A549 (cell line): ENCODE results near the gene ILDR1. TPM values are rescaled to one million over a fixed set of nuclear protein-coding genes. Genes with fewer than 3 reads are reported as not detected.

Source experiments
- ATAC-seq, 2 experiments: fragments of 200-7000 bp in 1 of 2; fragments of >200 bp in 1 of 2; cut with Nextera tagmentation in 1 of 2; cut with Tn5 transposase in 1 of 2; 3 replicates each; pipeline versions ENCODE4 v1.8.0 to v1.9.1; 2018 to 2020; ENCODE audit warnings: mild to moderate bottlenecking in 1 of 2, moderate library complexity in 1 of 2
- CTCF ChIA-PET: fragments of 300-600 bp; sonication (Branson Sonifier 250); formaldehyde crosslinking; extraction: SDS; loops from one replicate; lab custom pipeline; 2021; ENCODE audit warnings: antibody characterized with exemption, inconsistent platforms; lab: Yijun Ruan, JAX
- POLR2A ChIA-PET: fragments of 350-600 bp; formaldehyde crosslinking; extraction: SDS; loops from one replicate; lab custom pipeline; 2021; ENCODE audit warnings: antibody characterized with exemption, inconsistent platforms; lab: Yijun Ruan, JAX
- DNase-seq, 2 experiments: peaks; one replicate each; pipeline versions ENCODE4 v3.0.0 to v3.0.0-alpha.2; 2011 to 2016; ENCODE audit warnings: low read depth in 1 of 2, low spot score in 1 of 2
- FAIRE-seq: peaks from 2 replicates; lab custom pipeline; 2011; peaks lifted over from hg19 to GRCh38; lab: Jason Lieb, UNC
- H3K27ac ChIP-seq, 2 experiments: fragments of >200 bp; sonication (Bioruptor Twin); formaldehyde crosslinking; 3 replicates each; pipeline ENCODE4 v1.5.1; 2016 to 2017
- H3K4me1 ChIP-seq: fragments of >200 bp; sonication (Bioruptor Twin); formaldehyde crosslinking; 3 replicates; pipeline ENCODE4 v1.6.1; 2016
- H3K4me2 ChIP-seq: fragments of >200 bp; sonication (Bioruptor Twin); formaldehyde crosslinking; 3 replicates; pipeline ENCODE4 v1.6.1; 2016
- H3K4me3 ChIP-seq: fragments of >200 bp; sonication (Bioruptor Twin); formaldehyde crosslinking; 3 replicates; pipeline ENCODE4 v1.5.1; 2016
- H3K9me3 ChIP-seq: fragments of >200 bp; sonication (Bioruptor Twin); formaldehyde crosslinking; 3 replicates; pipeline ENCODE4 v1.6.1; 2016
- CBX8 ChIP-seq: fragments of 200-600 bp; sonication (generic); IDR thresholded peaks from 2 replicates; pipeline ENCODE4 v1.6.1; 2016
- EHMT2 ChIP-seq: fragments of 200-600 bp; sonication (generic); IDR thresholded peaks from 2 replicates; pipeline ENCODE4 v1.6.1; 2016; ENCODE audit warnings: antibody characterized with exemption, low read depth, mild to moderate bottlenecking, moderate library complexity
- EP300 ChIP-seq, 2 experiments: fragments of >200 bp; sonication (Bioruptor Twin); formaldehyde crosslinking; IDR thresholded peaks; 2 replicates in 1 of 2; 3 replicates in 1 of 2; pipeline ENCODE4 v1.6.1; 2016 to 2017
- GATA3 ChIP-seq: IDR thresholded peaks from 2 replicates; pipeline ENCODE4 v1.6.1; 2012; ENCODE audit warnings: borderline replicate concordance
- HDAC2 ChIP-seq: fragments of 200-600 bp; sonication (generic); IDR thresholded peaks from 2 replicates; pipeline ENCODE4 v1.6.1; 2016
- HOXA7 ChIP-seq: fragments of 250-450 bp; sonication (Bioruptor Pico); IDR thresholded peaks from 2 replicates; pipeline ENCODE4 v1.5.0; 2020; ENCODE audit warnings: mild to moderate bottlenecking, moderate library complexity
- HOXB13 ChIP-seq: fragments of 250-450 bp; sonication (Bioruptor Pico); IDR thresholded peaks from 2 replicates; pipeline ENCODE4 v1.5.0; 2020; ENCODE audit warnings: low read depth, mild to moderate bottlenecking, moderate library complexity
- JUNB ChIP-seq: fragments of >200 bp; sonication (Bioruptor Twin); formaldehyde crosslinking; IDR thresholded peaks from 2 replicates; pipeline ENCODE4 v1.6.1; 2016
- KDM1A ChIP-seq: fragments of 200-600 bp; sonication (generic); IDR thresholded peaks from 2 replicates; pipeline ENCODE4 v1.6.1; 2016; ENCODE audit warnings: low read depth, mild to moderate bottlenecking
- MAFK ChIP-seq: fragments of 450-650 bp; IDR thresholded peaks from 2 replicates; pipeline ENCODE4 v1.6.1; 2014; ENCODE audit not compliant: partially characterized antibody
- MYC ChIP-seq: IDR thresholded peaks from 2 replicates; pipeline ENCODE4 v1.6.1; 2012; ENCODE audit warnings: mild to moderate bottlenecking, inconsistent platforms, low read length, improper control_type of control experiment, borderline replicate concordance
- NFE2L2 ChIP-seq: fragments of 150-350 bp; conservative IDR thresholded peaks from 2 replicates; pipeline ENCODE4 v1.6.1; 2014; ENCODE audit warnings: low read length
- NPAS2 ChIP-seq: fragments of 250-450 bp; sonication (Bioruptor Pico); IDR thresholded peaks from 2 replicates; pipeline ENCODE4 v1.8.0; 2022; ENCODE audit warnings: mild to moderate bottlenecking, moderate library complexity, borderline replicate concordance
- PHF8 ChIP-seq: fragments of 200-600 bp; sonication (generic); IDR thresholded peaks from 2 replicates; pipeline ENCODE4 v1.6.1; 2016; ENCODE audit warnings: low read depth, mild to moderate bottlenecking, antibody characterized with exemption, moderate library complexity, borderline replicate concordance
- RAD21 ChIP-seq, 2 experiments: fragments of >200 bp in 1 of 2; sonication (Bioruptor Twin) in 1 of 2; formaldehyde crosslinking in 1 of 2; IDR thresholded peaks in 1 of 2; conservative IDR thresholded peaks in 1 of 2; 2 replicates in 1 of 2; 3 replicates in 1 of 2; pipeline ENCODE4 v1.6.1; 2012 to 2018; ENCODE audit warnings: inconsistent platforms in 1 of 2
- RARB ChIP-seq: fragments of 250-450 bp; sonication (Bioruptor Pico); IDR thresholded peaks from 2 replicates; pipeline ENCODE4 v1.8.0; 2021; ENCODE audit warnings: mild to moderate bottlenecking, moderate library complexity
- RCOR1 ChIP-seq: fragments of 150-350 bp; IDR thresholded peaks from 2 replicates; pipeline ENCODE4 v1.6.1; 2014; ENCODE audit warnings: antibody characterized with exemption, low read length, low read depth
- RFX5 ChIP-seq: fragments of 450-650 bp; IDR thresholded peaks from 2 replicates; pipeline ENCODE4 v1.7.1; 2014; ENCODE audit warnings: antibody characterized with exemption, mild to moderate bottlenecking, moderate library complexity
- ZC3H11A ChIP-seq: fragments of 450-650 bp; IDR thresholded peaks from 2 replicates; pipeline ENCODE4 v1.6.1; 2014; ENCODE audit warnings: antibody characterized with exemption, mild to moderate bottlenecking
- WGBS: methylation state at CpG from one replicate; pipeline ENCODE4 v1.1.6; 2017; ENCODE audit errors: missing lambda C conversion rate; 5-methylcytosine and 5-hydroxymethylcytosine counted together
- polyA minus RNA-seq: library from RNA; depleted of rRNA, polyadenylated mRNA; stranded (reverse); fragments of >200 nt; gene quantifications from 2 replicates; pipeline ENCODE4 v1.2.3, GENCODE V29; 2011; rRNA and poly(A)+ RNA removed
- polyA plus RNA-seq, 4 experiments: library from polyadenylated mRNA; depleted of rRNA in 3 of 4; stranded (reverse); fragments of >200 nt; fragmentation: RNase III in 1 of 4; extraction: RNeasy Plus Mini Kit Qiagen cat#74134 plus additional on column Dnase treatment in 1 of 4; gene quantifications; 2 replicates in 3 of 4; 3 replicates in 1 of 4; pipeline ENCODE4 v1.2.3, GENCODE V29; 2011 to 2017
- TF ChIP-seq, protein P1 (sequence below): fragments of 250-450 bp; sonication (Bioruptor Pico); IDR thresholded peaks from 2 replicates; pipeline ENCODE4 v1.5.0; 2021; ENCODE audit warnings: mild to moderate bottlenecking, moderate library complexity, borderline replicate concordance
- TF ChIP-seq, protein P2 (sequence below): fragments of 200-600 bp; sonication (generic); IDR thresholded peaks from 2 replicates; pipeline ENCODE4 v1.6.1; 2016; ENCODE audit warnings: antibody characterized with exemption, mild to moderate bottlenecking, moderate library complexity

The ILDR1 gene
- not detected in 2 replicates for polyA plus RNA-seq (2011; rRNA removed)
- polyA plus RNA-seq (2012; cell fraction: cytosol; rRNA removed), result not detected in 2 replicates
- not detected in 2 replicates for polyA plus RNA-seq (2012; cell fraction: nucleus; rRNA removed)
- polyA plus RNA-seq (2017; fragmentation: RNase III; extraction: RNeasy Plus Mini Kit Qiagen cat#74134 plus additional on column Dnase treatment), result not detected in 3 replicates
- not detected in 2 replicates for polyA minus RNA-seq

- Histone ChIP-seq H3K4me1 (no peaks in the 10 kb centered on the region), H3K9me3 (no peaks in the 10 kb centered on the region), H3K4me3 (peak within 1 kb of the TSS; percentile 46), H3K4me2 (peak within 1 kb of the TSS; percentile 79), H3K27ac (0 out of 6 replicates have a peak within 1 kb of the TSS, but pooled peaks of 1 of the 2 experiments have one; percentile 5)
- no peak for FAIRE-seq
- ATAC-seq, result peak in 1 of 2 experiments; percentile 64; a peak in 3 of 6 replicates
- WGBS, result 55% methylated on average over 30 of the region's 43 CpGs
- ChIA-PET CTCF (interaction anchor here (1.4 kb wide), 1 partner anchor 26 kb away, joined by 3 read pairs; no protein-coding TSS in a partner anchor), POLR2A (no interaction called here)
- no peak for TF ChIP-seq EHMT2
- TF ChIP-seq HOXA7 (CRISPR knock-in tag), result no peak
- TF ChIP-seq, protein P1, sequence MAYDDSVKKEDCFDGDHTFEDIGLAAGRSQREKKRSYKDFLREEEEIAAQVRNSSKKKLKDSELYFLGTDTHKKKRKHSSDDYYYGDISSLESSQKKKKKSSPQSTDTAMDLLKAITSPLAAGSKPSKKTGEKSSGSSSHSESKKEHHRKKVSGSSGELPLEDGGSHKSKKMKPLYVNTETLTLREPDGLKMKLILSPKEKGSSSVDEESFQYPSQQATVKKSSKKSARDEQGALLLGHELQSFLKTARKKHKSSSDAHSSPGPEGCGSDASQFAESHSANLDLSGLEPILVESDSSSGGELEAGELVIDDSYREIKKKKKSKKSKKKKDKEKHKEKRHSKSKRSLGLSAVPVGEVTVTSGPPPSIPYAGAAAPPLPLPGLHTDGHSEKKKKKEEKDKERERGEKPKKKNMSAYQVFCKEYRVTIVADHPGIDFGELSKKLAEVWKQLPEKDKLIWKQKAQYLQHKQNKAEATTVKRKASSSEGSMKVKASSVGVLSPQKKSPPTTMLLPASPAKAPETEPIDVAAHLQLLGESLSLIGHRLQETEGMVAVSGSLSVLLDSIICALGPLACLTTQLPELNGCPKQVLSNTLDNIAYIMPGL, result no peak
- TF ChIP-seq GATA3, result no peak
- no peak for TF ChIP-seq PHF8
- TF ChIP-seq, protein P2, sequence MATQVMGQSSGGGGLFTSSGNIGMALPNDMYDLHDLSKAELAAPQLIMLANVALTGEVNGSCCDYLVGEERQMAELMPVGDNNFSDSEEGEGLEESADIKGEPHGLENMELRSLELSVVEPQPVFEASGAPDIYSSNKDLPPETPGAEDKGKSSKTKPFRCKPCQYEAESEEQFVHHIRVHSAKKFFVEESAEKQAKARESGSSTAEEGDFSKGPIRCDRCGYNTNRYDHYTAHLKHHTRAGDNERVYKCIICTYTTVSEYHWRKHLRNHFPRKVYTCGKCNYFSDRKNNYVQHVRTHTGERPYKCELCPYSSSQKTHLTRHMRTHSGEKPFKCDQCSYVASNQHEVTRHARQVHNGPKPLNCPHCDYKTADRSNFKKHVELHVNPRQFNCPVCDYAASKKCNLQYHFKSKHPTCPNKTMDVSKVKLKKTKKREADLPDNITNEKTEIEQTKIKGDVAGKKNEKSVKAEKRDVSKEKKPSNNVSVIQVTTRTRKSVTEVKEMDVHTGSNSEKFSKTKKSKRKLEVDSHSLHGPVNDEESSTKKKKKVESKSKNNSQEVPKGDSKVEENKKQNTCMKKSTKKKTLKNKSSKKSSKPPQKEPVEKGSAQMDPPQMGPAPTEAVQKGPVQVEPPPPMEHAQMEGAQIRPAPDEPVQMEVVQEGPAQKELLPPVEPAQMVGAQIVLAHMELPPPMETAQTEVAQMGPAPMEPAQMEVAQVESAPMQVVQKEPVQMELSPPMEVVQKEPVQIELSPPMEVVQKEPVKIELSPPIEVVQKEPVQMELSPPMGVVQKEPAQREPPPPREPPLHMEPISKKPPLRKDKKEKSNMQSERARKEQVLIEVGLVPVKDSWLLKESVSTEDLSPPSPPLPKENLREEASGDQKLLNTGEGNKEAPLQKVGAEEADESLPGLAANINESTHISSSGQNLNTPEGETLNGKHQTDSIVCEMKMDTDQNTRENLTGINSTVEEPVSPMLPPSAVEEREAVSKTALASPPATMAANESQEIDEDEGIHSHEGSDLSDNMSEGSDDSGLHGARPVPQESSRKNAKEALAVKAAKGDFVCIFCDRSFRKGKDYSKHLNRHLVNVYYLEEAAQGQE, result no peak
- TF ChIP-seq EP300 (IDR thresholded peaks at IDR 0.05), result no peak
- TF ChIP-seq RARB, result no peak
- no peak for TF ChIP-seq NFE2L2
- TF ChIP-seq HDAC2, result no peak
- TF ChIP-seq ZC3H11A, result no peak
- DNase-seq, result peak in 1 of 2 experiments; percentile 15
Observed at GRCh38 chr3:122021811-122022401, at the start of gene ILDR1. ILDR1 (minus strand) TSS chr3:122022247; CDS start chr3:122022077, 170 bp downstream.

DNA sequence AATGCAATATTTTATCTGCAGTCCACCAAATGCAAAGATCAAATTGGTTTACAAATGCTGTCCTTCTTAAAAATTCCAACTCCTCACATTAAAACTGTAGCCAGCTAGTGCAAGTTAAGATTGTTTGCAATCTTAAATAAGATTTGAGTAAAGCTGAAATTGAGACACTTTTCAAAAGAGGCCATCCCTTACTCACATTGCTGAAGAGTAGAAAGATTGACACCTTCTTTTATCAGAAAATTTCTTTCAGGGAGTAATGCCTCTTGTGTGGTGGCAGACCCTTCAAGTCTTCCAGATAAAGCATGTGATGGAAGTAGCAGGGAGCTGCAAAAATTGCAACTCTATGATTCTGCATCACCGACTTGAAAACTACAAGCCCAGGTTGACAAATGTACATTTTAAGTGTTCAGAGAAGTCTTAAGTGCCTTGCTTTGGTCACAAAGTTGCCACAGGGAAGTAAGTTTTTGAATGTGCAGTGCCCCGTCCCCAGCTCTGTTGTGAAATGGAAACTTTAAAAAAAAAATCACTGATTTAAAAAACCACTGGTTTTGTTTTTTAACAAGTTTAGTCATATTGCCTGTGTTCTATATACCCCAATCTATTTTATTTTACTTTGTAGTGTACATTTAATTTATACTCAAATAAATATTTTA lies 45.7 kb upstream of the ILDR1 start:
- CTCF ChIA-PET, result no interaction called here
- ATAC-seq, result no peak

More for the DNA sequence above, 45.7 kb upstream of the ILDR1 start:
- 59% methylated on average over 2 of the region's 2 CpGs for WGBS
- TF ChIP-seq EHMT2 (no peak), NPAS2 (CRISPR knock-in tag) (no peak), JUNB (no peak), HOXB13 (CRISPR knock-in tag) (no peak), RFX5 (no peak), MYC (no peak), RAD21 (conservative IDR thresholded peaks at IDR 0.05 in 1 of 2, IDR thresholded peaks at IDR 0.05 in 1 of 2) (no peak), CBX8 (no peak), NFE2L2 (no peak), MAFK (no peak), KDM1A (no peak), RCOR1 (no peak)
- TF ChIP-seq, protein P1, result no peak
- TF ChIP-seq, all 56 proteins: peak for 0
- POLR2A ChIA-PET, result no interaction called here
- no peak overlapping the region for H3K4me3 ChIP-seq
- H3K4me1 ChIP-seq, result no peaks in the 10 kb centered on the region
- no peak overlapping the region for H3K4me2 ChIP-seq
- no peak for DNase-seq
- H3K27ac ChIP-seq, result no peak overlapping the region
- no peaks in the 10 kb centered on the region for H3K9me3 ChIP-seq
- FAIRE-seq, result no peak
